DOHH2 (cell line): Measurements from ENCODE around the gene IL1RAP.

Source experiments
- H3F3A ChIP-seq: fragments of 200-600 bp; sonication (generic), shearing (Covaris generic); 2 replicates; pipeline ENCODE4 v1.6.0; 2016; ENCODE audit warnings: antibody characterized with exemption, mild to moderate bottlenecking; ENCODE audit not compliant: control insufficient read depth, insufficient read depth
- H3K27ac ChIP-seq: fragments of 200-600 bp; sonication (generic); 2 replicates; pipeline ENCODE4 v1.5.1; 2014; ENCODE audit warnings: low read depth, mild to moderate bottlenecking, low read length, moderate library complexity
- H3K27me3 ChIP-seq: fragments of 200-600 bp; sonication (generic); 2 replicates; pipeline ENCODE4 v1.6.1; 2014; ENCODE audit warnings: mild to moderate bottlenecking, low read length, mixed read lengths; ENCODE audit not compliant: control insufficient read depth
- H3K36me3 ChIP-seq: fragments of 200-600 bp; sonication (generic); 2 replicates; pipeline ENCODE4 v1.6.1; 2014; ENCODE audit warnings: mild to moderate bottlenecking, low read length, moderate library complexity, mixed read lengths; ENCODE audit not compliant: control insufficient read depth
- H3K4me1 ChIP-seq: fragments of 200-600 bp; sonication (generic); 2 replicates; pipeline ENCODE4 v1.6.1; 2014; ENCODE audit warnings: mild to moderate bottlenecking, low read length, mixed read lengths; ENCODE audit not compliant: control insufficient read depth
- H3K4me2 ChIP-seq: fragments of 200-600 bp; sonication (generic); 2 replicates; pipeline ENCODE4 v1.6.0; 2014; ENCODE audit warnings: mild to moderate bottlenecking, low read length, moderate library complexity
- H3K4me3 ChIP-seq: fragments of 200-600 bp; sonication (generic); 2 replicates; pipeline ENCODE4 v1.5.1; 2014; ENCODE audit warnings: mild to moderate bottlenecking, low read length, mixed read lengths
- H3K79me2 ChIP-seq: fragments of 200-600 bp; sonication (generic); 2 replicates; pipeline ENCODE4 v1.6.1; 2014; ENCODE audit warnings: mild to moderate bottlenecking, low read length, mixed read lengths; ENCODE audit not compliant: control insufficient read depth
- H3K9me2 ChIP-seq: fragments of 200-600 bp; sonication (generic); replicated peaks from 2 replicates; pipeline ENCODE4 v1.6.1; 2014; ENCODE audit warnings: mild to moderate bottlenecking, low read length, mixed read lengths; ENCODE audit not compliant: control insufficient read depth
- H3K9me3 ChIP-seq: fragments of 200-600 bp; sonication (generic); 2 replicates; pipeline ENCODE4 v1.6.1; 2014; ENCODE audit warnings: antibody characterized with exemption, low read length, mixed read lengths; ENCODE audit not compliant: control insufficient read depth, insufficient read depth
- H4K20me1 ChIP-seq: fragments of 200-600 bp; sonication (generic); 2 replicates; pipeline ENCODE4 v1.6.0; 2014; ENCODE audit warnings: low read depth, mild to moderate bottlenecking, antibody characterized with exemption, low read length, moderate library complexity; ENCODE audit not compliant: control insufficient read depth, insufficient read depth
- CTCF ChIP-seq: fragments of 200-600 bp; sonication (generic); IDR thresholded peaks from one replicate; pipeline ENCODE4 v1.5.1; 2014; ENCODE audit warnings: antibody characterized with exemption, mild to moderate bottlenecking, low read depth, low read length; ENCODE audit not compliant: poor library complexity, severe bottlenecking
- EZH2phosphoT487 ChIP-seq: fragments of 200-600 bp; sonication (generic); IDR thresholded peaks from 2 replicates; pipeline ENCODE4 v1.6.1; 2017; ENCODE audit warnings: borderline replicate concordance, mild to moderate bottlenecking, antibody characterized with exemption, low read length, moderate library complexity, mixed read lengths

The IL1RAP gene

GRCh38 chr3:190585805-190586630 lies 72.1 kb downstream of the IL1RAP start:
- Histone ChIP-seq H3K36me3 (no peaks in the 10 kb centered on the region), H3K4me3 (no peak overlapping the region), H3K27ac (no peak overlapping the region), H3K9me2 (no peaks in the 10 kb centered on the region), H4K20me1 (no peaks in the 10 kb centered on the region), H3K9me3 (no peaks in the 10 kb centered on the region), H3F3A (no peaks in the 10 kb centered on the region), H3K79me2 (no peaks in the 10 kb centered on the region), H3K27me3 (no peaks in the 10 kb centered on the region), H3K4me1 (no peaks in the 10 kb centered on the region), H3K4me2 (no peak overlapping the region)
- TF ChIP-seq EZH2phosphoT487 (no peak), CTCF (no peak)

- Histone ChIP-seq H3F3A (no peaks in the 10 kb centered on the region), H3K27me3 (no peaks in the 10 kb centered on the region), H3K4me1 (no peaks in the 10 kb centered on the region), H3K4me3 (no peak overlapping the region), H3K36me3 (no peaks in the 10 kb centered on the region), H4K20me1 (no peaks in the 10 kb centered on the region), H3K9me3 (no peaks in the 10 kb centered on the region), H3K9me2 (no peaks in the 10 kb centered on the region), H3K4me2 (no peak overlapping the region), H3K79me2 (no peaks in the 10 kb centered on the region), H3K27ac (no peak overlapping the region)
- no peak for TF ChIP-seq EZH2phosphoT487
- no peak for TF ChIP-seq CTCF
Measured at GRCh38 chr3:190586631-190587011, 72.7 kb downstream of the IL1RAP start.

- no peak overlapping the region for H3K27ac ChIP-seq
- H3K27me3 ChIP-seq = no peaks in the 10 kb centered on the region
- no peaks in the 10 kb centered on the region for H3K4me1 ChIP-seq
- TF ChIP-seq EZH2phosphoT487 (no peak), CTCF (no peak)
- no peaks in the 10 kb centered on the region for H4K20me1 ChIP-seq
- no peaks in the 10 kb centered on the region for H3F3A ChIP-seq
- no peak overlapping the region for H3K4me3 ChIP-seq
- H3K79me2 ChIP-seq = no peaks in the 10 kb centered on the region
- H3K9me2 ChIP-seq = no peaks in the 10 kb centered on the region
- H3K9me3 ChIP-seq = no peaks in the 10 kb centered on the region
- H3K36me3 ChIP-seq = no peaks in the 10 kb centered on the region
- H3K4me2 ChIP-seq = no peak overlapping the region
Measured at GRCh38 chr3:190588570-190588969, 74.7 kb downstream of the IL1RAP start.
